Fibroblast of skin of left biceps (primary cell): Measurements from ENCODE around the gene CDH8.
"Not testable (repeated sequence)": the region's sequence is repeated elsewhere in the genome, so short reads cannot be mapped to it uniquely, and the experiment has no call there.

ENCODE experiments used
- DNase-seq, 2 experiments: peaks; one replicate each; pipeline ENCODE4 v3.0.0-alpha.2; 2013; ENCODE audit warnings: low read depth in 2 of 2

CDH8 gene

DNA sequence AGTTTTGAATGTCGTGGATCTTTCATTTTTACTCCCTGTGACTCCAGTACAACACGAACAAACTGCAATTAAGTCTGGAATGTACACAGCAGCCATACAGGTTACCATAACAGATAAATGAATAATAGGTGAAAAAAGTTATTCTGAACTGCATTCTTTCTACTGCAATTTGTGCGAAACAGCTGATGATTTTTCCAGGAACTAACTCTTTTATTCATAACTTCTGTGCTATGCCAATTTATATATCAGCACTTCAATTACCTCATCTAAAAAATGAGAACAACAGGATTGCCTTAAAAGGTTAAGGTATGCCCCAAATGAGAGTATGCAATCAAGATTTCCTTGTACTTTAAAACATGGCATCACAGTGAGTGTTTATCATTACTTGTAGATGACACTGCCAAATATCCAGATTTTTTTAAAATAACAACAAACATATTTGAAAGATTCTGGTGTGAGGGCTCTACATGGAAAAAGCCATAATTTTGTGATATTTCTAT is 238.9 kb downstream of the CDH8 start:
- no peak for DNase-seq

DNA sequence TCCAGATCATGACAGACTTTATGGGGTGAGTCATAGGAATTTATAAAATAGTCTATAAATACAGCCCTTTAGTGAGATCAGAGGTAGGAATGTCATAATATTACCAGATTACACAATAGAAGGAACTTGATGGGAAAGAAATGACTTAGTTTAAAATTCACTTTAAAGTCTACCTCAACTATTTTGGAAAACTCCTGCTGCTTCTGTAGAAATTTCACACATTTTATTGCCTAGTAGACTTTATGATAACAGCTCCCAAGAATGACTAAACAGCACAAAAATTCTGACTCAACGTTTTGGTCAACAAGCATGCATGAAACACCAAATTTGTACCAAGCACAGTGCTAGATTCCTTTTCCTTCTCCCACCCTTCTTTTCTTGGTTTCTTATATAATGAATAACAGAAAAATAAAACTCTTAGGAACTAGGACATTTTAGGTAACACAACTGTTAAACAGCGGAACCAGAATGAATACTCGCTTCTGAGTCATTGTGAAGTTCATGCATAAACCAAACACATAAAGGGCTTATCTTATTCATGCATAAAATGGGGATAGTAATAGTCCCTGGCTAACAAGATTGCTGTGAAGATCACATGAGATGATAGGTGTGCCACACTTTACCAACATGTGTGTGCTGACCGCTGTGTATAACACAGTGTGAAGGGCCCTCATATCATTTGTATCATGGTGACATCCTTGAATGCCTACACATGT is 243.9 kb downstream of the CDH8 start:
- DNase-seq, result peak; percentile 98

DNA sequence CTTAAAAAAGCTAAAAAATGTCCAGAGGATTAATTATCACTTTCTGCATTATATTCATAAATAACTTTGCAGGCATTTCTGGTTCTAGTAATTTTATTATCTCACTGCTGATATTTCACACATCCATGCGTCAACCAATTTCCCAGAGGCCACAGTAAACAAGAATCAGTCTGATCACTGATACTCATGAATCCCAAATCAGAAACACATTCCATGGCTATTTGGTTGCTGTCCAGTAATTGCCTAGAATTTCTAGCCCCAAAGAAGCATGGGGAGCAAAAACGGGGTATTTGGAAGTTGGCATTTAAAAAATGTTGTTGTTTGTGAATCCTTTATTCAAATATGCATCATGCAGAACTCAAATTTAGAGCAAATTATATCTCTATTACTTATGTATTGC is 244.8 kb downstream of the CDH8 start:
- no peak for DNase-seq

DNA sequence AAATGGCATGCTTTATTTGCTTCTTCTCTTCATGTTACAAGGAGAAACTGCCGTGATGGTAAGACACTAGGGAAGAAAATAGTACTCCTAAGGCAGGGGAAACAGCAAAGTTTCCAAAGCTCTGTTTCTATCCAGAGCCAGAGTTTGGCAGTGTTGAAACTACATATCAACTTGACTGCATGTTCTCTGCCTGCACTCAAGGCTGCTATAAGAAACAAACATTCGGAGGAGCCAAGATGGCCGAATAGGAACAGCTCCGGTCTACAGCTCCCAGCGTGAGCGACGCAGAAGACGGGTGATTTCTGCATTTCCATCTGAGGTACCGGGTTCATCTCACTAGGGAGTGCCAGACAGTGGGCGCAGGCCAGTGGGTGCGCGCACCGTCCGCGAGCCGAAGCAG is 254.4 kb downstream of the CDH8 start:
- not testable (repeated sequence) for DNase-seq

DNA sequence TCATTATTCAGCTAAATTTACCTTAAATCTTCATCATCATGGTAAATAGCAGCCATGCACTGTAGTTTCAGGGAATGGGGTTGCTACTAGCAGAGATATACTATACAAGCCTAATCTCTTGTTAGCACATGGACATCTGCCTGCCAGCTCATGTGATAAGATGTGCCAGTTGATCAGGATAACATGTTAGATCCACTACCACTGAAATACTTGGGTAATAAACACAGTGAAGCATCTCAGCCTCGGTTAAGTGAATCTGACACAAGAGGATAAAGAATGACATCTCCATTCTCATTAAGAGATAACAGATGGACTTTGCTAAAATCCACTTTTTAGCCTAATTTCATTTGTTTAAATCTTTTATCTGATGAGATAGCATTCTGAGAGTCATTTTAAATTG is 256.1 kb downstream of the CDH8 start:
- DNase-seq, result no peak

DNA sequence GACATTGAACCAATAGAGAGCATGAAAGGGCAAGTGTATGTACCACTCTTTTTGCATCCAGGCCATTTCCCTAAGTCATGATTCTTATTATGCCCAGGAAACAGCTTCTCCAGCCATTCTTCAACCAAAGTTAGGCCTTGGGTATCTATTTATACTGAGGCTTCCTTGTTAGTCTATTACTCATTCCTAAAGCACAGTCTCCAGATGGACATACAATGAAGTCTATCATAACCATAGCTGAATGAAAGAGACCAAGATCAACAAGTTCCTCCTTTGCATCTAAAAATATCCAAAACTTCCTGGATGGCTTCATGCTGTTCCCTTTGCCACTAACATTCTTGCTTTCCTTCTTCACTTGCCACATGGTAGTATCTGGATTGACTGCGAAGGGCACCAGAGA is 265.9 kb downstream of the CDH8 start:
- no peak for DNase-seq

DNA sequence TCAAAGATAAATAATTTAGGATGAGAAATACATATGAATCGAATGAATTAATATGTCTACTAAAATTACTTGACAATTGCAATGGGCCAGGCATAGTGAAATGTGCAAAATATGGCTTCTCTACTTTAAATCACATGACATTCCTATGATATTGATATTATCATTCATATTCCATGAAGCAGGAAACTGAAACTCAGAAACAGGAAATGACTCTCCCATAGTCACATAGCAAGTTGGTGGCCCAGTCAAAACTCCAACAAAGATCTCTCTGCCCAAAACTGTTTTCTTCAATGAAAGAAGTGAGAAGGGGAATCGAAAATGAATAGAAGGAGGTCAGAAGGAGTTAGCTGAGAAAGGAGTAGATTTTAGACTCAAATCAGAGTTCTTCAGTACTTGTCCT is 272.2 kb downstream of the CDH8 start:
- no peak for DNase-seq

DNA sequence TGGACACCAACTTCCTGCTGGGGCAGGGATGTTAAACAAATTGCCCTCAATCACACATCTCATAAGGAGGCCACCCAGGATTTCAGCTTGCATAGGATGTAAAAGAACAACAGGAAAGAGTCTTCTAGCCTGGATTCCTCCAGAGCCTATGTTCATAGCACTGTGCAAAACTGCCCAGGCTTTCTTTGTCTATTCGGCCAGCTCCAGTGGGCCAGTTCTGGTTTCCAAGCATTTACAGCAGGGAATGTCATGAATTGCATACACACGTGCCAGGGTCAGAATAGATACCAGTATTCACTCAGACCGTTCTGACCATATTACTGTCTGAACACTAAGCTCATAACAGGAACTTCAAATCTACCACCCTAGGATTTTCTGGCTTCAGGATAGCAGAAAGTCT is 273.2 kb downstream of the CDH8 start:
- DNase-seq, result no peak

DNA sequence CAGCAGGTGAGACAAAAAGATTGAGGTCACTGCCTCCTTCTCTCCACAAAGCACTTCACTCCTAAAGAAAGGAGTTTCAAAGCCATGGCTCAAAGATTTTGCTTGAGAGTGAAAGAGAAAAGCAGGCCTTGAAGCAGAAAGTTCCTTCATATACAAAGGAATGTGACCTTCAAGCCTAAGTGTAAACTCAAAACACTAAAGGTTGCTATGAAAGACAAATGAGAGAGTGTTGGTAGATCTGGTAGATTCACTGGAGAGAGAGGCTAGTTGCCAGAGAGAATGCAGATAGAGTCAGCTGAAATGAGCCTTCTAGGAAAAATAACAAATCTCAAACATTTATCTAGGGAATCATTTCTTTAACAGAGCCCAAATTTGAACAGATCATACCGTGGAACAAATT is 305.2 kb downstream of the CDH8 start:
- no peak for DNase-seq

DNA sequence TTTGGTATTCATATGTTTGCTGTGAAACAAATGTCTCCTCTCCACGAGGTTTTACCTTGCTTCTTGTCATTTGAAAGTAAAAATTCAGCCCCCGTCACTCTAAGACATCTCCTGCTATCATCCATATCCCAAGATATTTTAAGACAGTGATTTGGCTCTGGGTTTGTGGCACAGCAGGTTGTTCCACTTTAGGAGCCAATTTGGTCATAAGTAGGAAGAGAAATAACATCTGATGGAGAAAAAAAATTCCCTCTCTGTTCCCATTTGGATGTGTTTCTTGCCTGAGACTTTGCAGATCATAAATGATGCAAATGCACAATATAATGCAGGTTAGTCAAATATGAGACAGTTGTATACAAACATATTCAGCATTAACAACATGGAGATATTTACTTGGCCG is 309.5 kb downstream of the CDH8 start:
- no peak for DNase-seq

DNA sequence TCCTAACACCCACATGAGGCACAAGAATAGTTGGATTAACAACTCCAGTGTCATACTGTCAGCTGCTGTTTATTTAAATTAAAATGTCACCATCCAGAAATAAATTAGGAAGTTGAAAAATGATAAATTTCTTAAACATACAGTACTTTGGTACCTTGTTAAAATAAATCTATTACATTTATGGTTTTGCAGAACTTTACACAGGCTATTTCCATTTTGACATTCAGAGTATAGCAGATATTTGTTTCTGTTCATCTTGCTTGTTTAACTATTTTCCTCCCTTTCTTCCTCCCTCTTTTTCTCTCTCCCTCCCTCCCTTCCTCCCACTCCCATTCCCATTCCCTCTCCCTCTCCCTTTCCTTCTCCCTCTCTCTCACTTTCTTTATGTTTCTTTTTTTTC is 310.1 kb downstream of the CDH8 start:
- DNase-seq, result no peak

DNA sequence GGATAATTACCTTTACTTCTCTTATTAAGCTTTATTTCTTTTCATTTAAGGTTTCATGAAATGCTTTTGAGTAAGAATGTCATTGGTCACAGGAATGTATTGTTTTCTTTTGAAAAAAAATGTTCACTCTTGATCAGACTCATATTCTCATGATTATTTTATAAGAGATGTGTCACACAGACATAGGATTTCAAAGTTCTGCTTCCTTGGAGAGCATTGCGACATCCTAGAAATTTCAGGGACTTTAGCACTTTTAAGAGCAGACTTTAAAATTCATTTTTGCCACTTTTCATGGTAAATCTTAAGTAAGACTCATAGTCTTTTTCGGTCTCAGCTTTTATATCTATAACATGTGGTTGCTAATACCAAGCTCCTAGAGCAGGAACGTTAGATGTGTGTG is 314.7 kb downstream of the CDH8 start:
- DNase-seq, result no peak

DNA sequence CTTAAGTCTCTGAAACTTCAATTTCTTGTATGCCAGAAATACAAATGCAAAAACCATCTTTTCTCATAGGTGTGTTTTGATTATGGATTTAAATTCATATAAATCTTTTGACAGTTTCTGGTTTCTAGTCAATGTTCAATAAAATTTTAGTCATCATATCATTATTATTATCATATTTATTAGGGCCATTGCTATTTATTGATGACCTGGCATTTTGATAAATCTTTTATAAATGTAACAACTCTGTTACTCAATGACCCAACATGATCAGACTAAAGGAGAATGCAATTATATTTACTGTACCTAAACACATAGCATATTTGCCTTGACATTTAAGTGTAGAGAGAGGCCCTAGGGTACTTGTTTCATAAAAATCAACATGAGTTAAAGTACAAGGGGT is 320.8 kb downstream of the CDH8 start:
- no peak for DNase-seq

DNA sequence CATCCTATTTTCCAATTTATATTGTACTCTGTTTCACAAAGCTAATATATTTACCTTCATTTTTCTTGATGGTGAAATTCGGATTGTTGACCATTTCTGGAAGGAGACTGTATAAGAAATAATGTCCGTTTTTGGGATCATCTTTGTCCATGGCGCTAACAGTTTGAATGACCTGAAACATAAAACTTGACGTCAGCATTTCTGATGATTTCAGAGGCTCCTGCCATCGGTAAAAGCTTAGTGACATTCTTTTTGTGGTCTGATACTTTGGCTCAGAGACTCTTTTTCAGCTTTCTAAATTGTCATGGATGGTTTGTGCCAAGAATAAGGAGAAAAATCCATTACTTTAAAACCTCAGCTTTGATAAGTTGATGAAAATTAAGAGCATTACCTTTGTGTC is 322.5 kb downstream of the CDH8 start:
- no peak for DNase-seq

DNA sequence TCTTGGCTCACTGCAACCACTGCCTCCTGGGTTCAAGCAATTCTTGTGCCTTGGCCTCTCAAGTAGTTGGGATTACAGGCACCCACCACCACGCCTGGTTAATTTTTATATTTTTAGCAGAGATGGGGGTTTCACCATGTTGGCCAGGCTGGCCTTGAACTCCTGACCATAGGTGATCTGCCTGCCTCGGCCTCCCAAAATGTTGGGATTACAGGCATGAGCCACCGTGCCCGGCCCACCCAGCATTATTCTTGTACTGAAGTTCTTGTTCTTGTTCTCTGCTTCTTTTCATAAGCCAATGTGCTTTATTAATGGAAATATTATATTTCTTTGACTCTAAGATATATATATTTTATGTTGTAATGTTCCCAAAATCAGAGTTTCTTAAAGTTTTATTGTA is 336.6 kb downstream of the CDH8 start:
- DNase-seq, result not testable (repeated sequence)

DNA sequence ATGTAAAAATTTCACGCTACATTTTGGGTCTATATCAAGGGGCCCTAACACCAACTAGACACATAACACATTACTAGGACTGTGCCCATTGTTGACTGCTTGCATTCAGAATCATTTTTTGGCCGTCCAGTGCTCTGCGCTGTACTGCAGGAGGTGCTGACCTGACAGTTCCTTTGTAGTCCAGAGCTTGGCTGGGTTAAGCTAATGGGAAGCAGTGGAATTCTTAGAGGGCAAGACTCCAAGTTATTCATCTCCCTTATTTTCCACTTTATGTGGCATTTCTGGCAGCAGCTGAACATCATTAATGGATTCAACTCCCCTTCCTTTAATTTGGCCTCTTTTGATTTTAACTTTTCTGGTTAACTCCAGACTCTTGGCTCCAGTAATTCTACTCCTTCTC is 351.7 kb downstream of the CDH8 start:
- DNase-seq, result no peak

DNA sequence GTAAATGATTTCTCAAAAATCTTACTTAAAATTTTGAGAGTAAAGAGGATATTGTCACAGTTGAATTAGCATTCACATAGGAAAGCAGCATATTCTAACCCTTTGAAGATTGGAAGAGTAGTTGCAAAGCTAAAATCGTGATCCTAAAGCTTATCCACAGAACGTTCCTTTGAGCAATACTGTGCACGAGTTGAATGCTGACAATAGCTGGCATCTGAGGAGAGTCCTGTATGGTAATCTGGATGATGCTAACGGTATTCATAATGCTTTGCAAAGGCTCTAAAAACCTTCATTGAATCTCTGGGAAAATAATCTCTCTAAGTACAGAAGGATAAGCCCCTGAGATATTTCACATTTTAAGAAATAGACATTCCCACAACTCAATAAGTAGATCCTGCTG is 354.6 kb downstream of the CDH8 start:
- DNase-seq, result no peak

DNA sequence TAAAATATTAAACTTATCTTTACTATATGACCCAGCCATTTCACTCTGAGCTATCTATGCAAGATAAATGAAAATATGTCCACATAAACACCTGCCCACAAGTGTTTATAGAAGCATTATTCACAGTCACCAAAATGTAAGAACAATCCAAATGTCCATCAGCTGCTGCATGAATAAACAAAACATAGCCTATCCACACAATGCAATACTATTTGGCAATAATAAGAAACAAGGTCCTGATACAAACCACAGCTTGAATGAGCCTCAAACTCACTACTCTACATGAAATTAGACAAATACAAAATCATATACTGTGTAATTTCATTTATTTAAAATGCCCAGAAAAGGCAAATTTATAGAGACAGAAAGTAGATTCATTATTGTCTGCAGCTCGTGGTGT is 355.1 kb downstream of the CDH8 start:
- no peak for DNase-seq

DNA sequence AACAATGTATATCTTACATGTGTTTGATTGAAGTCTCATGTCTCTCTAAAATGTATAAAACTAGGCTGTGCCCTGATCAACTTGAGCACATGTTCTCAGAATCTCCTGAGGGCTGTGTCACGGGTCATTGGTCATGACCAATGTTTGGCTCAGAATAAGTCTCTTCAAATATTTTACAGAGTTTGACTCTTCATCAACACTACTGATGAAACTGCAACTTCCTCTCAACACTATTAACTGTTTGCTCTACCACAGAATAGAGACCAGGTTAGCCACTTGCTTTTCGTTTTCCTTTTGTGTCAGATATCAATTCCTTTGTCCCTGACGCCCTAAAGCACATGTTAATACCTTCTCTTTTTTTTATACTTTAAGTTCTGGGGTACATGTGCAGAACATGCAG is 358.1 kb downstream of the CDH8 start:
- no peak for DNase-seq

DNA sequence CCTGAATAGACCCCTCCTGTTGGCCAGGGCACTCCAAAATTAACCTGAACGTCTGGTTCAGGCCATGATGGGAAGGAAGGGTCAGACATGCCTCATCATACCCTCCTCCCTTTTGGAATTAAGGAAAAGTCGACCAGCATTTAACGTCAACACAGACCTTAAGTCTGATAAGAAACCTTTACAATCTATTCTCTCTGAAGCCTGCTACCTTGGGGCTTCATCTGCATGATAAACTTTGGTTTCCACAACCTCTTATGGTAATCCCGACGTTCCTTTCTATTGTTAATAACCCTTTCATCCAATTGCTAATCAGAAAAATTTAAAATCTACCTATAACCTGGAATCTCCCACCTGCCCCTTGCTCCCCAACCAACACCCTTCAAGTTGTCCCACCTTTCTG is 358.5 kb downstream of the CDH8 start:
- DNase-seq, result no peak

DNA sequence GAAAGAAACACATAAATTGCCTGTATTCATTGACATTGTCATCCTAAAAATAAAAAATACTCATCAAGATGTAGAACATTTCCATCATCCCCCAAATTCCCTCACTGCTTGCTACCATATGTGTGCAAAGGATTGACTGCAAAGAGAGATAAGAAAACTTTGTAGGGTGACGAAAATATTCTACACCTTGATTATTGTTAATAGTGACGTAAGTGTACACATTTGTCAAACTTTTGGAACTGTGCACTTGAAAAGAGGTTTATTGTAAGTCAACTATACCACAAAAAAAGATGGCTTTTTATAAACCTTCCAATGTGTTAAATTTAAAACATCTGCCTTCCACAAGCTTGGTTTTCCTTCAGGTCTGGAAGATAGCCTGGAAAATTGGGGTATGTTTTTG is 359.5 kb downstream of the CDH8 start:
- no peak for DNase-seq

DNA sequence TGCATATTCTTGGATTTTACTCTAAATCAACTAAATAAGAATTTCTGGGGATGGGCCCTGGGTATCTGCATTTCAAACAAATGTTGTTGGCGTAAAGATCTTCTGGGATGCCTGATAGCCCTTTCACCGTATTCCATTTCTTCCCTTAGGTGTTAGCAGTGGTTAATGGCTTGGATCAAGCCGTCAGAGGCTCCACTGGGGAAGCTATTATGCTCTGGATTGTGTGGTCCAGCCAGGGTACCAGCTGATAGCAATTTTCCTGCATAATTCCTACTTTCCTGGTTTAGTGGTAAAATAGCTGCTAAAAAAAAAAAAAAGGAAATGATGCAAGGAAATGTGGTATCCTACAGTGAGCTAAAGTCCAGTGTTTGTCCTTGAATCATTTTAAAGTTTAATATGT is 365.1 kb downstream of the CDH8 start:
- no peak for DNase-seq

DNA sequence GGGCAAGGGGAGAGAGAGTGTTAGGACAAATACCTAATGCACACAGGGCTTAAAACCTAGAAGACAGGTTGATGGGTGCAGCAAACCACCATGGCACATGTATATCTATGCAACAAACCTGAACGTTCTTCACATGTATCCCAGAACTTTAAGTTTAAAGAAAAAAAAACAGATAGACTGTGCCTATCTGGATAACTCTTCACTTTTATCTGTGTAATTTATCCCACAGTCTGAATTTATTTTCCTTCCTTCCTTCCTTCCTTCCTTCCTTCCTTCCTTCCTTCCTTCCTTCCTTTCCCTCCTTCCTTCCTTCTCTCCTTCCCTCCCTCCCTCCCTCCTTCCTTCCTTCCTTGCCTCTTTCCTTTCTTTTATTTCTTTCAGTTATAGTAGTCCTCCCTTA is 370.7 kb downstream of the CDH8 start:
- DNase-seq, result no peak

DNA sequence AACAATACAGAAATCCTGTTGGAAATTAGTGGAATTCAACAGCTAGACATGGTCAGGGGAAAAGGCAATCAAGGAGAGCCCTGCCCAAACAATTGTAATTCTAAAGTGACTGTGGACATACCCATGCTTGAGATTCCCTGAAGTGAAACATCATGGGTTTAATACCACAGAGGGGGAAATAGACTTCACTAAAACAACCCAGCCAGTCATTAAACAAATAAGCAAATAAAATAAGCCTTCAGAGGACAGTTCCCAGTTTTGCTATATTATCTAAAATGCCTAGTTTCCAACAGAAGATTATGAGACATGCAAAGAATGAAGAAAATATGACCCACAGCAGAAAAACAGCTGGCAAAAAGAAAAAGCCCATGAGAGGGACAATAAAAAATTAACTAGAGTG is 376.3 kb downstream of the CDH8 start:
- DNase-seq, result no peak
